ENCODE measurements around the gene HTN3. TPM values are rescaled to one million over a fixed set of nuclear protein-coding genes. Genes with fewer than 3 reads are reported as not detected.

The HTN3 gene
- total and polyA plus RNA-seq, 4 donors, result not detected

DNA sequence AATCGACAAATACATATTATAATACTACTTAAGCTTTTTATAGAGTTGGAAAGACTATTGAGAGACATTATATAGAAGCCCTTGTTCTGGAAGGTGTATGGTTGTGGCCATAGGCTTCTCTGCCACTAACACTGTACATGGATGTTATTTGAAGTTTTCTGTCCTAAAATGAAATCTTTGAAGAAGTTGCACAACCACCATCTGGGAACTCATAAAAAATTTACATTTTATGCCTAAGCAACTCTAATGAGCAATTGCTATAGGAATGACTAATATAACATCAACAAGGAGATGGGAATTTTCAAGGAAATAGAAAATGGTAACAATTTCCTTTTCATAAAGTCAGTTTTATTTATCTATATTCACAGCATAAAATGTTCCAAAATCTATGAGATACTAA is 29.4 kb downstream of the HTN3 start:
- intact Hi-C loops (cut with DNase I), result no loop called here
- DNase-seq, result no peak
- 71 to 92% methylated on average over 1 of the region's 1 CpG for WGBS, 2 donors
- no peak for ATAC-seq (ENCODE audit: low FRiP score)
- no peak overlapping the region for H3K4me3 ChIP-seq (ENCODE audit: low read length in 2 of 2)
- H3K9me3 ChIP-seq (ENCODE audit: control insufficient read depth, low read length), result peaks cover 2% of the 10 kb centered on the region
- H3K27ac ChIP-seq (ENCODE audit: low read depth in 1 of 2, low read length in 2 of 2), result no peak overlapping the region
- no peaks in the 10 kb centered on the region for H3K4me1 ChIP-seq (ENCODE audit: control insufficient read depth in 1 of 2, insufficient read depth in 2 of 2, low read length in 2 of 2)
- H3K36me3 ChIP-seq (ENCODE audit: control insufficient read depth in 1 of 2, insufficient read depth in 2 of 2, low read length in 1 of 2), result no peaks in the 10 kb centered on the region
- H3K27me3 ChIP-seq (ENCODE audit: control insufficient read depth in 1 of 2, insufficient read depth in 2 of 2, low read length in 1 of 2), result no peaks in the 10 kb centered on the region

DNA sequence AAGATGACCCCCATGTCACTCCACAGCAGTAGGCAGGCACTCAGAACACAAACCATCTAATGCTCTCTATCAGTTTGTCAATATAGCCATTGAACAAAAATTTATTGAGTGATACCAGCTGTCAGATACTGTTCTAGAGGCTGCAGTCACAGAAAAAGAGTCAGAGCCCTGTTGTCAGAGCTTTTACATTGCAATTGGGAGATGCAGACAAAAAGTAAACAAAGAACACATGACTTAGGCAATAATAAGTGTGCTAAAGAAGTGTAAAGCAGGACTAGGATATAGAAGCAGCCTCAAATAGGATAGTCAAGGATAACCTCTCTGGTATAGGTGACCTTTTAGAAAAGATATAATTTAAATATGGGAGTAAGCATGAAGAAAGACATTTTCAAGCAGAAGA is 30.9 kb downstream of the HTN3 start:
- H3K4me1 ChIP-seq (ENCODE audit: control insufficient read depth in 1 of 2, insufficient read depth in 2 of 2, low read length in 2 of 2), result no peaks in the 10 kb centered on the region
- H3K4me3 ChIP-seq (ENCODE audit: low read length in 2 of 2), result no peak overlapping the region
- ATAC-seq (ENCODE audit: low FRiP score), result no peak
- H3K27ac ChIP-seq (ENCODE audit: low read depth in 1 of 2, low read length in 2 of 2), result no peak overlapping the region
- peaks cover 2% of the 10 kb centered on the region for H3K9me3 ChIP-seq (ENCODE audit: control insufficient read depth, low read length)
- intact Hi-C loops (cut with DNase I), result no loop called here
- H3K27me3 ChIP-seq (ENCODE audit: control insufficient read depth in 1 of 2, insufficient read depth in 2 of 2, low read length in 1 of 2), result no peaks in the 10 kb centered on the region
- no peaks in the 10 kb centered on the region for H3K36me3 ChIP-seq (ENCODE audit: control insufficient read depth in 1 of 2, insufficient read depth in 2 of 2, low read length in 1 of 2)
- DNase-seq, result no peak

DNA sequence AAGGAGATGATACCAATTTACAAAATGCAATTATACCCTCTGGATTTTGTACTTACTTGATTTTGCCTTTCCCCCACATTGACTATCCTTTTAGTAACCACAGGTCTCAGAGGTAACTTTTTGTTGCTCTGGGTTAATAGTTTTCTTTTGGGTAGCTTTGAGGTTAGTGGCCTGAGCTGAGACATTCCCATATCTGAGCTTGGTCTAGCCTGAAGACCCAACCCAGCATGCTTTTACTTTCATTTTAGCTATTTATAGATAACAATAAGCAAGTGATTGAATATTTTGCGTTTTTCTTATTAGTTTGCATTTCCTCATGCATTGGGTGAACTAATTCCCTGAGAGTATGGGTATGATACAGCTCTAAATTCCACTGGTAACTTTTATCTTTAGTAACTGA is 33.7 kb downstream of the HTN3 start:
- ATAC-seq (ENCODE audit: low FRiP score) (no peak), DNase-seq (no peak)
- intact Hi-C loops (cut with DNase I), result no loop called here
- WGBS, 2 donors, result 64 to 71% methylated on average over 1 of the region's 1 CpG
- Histone ChIP-seq H3K27ac (ENCODE audit: low read depth in 1 of 2, low read length in 2 of 2) (no peak overlapping the region), H3K27me3 (ENCODE audit: control insufficient read depth in 1 of 2, insufficient read depth in 2 of 2, low read length in 1 of 2) (no peaks in the 10 kb centered on the region), H3K4me3 (ENCODE audit: low read length in 2 of 2) (no peak overlapping the region), H3K9me3 (ENCODE audit: control insufficient read depth, low read length) (peaks cover 2% of the 10 kb centered on the region), H3K36me3 (ENCODE audit: control insufficient read depth in 1 of 2, insufficient read depth in 2 of 2, low read length in 1 of 2) (no peaks in the 10 kb centered on the region), H3K4me1 (ENCODE audit: control insufficient read depth in 1 of 2, insufficient read depth in 2 of 2, low read length in 2 of 2) (no peaks in the 10 kb centered on the region)

DNA sequence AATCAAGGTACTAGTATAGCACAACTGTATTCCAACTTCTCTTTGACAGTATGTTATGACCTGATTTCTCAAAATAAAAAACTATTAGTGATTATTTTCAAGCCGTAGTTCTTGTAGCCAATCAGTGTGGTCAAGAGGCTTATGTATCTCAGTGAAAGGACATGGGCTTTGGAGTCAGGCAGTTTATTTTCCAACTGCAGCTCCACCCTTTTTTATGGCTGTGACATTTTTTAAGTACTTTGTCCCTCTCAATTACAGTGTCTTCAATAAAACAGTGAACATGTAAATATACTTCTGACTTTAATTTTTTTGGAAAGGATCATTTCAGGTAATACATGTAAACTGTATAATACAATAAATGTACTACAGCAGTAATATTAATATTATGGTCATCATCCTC is 51.9 kb downstream of the HTN3 start:
- H3K36me3 ChIP-seq (ENCODE audit: control insufficient read depth in 1 of 2, insufficient read depth in 2 of 2, low read length in 1 of 2), result no peaks in the 10 kb centered on the region
- 69 to 78% methylated on average over 1 of the region's 1 CpG for WGBS, 2 donors
- DNase-seq, result no peak
- intact Hi-C loops (cut with DNase I), result no loop called here
- H3K4me1 ChIP-seq (ENCODE audit: control insufficient read depth in 1 of 2, insufficient read depth in 2 of 2, low read length in 2 of 2), result no peaks in the 10 kb centered on the region
- no peak for ATAC-seq (ENCODE audit: low FRiP score)
- no peaks in the 10 kb centered on the region for H3K9me3 ChIP-seq (ENCODE audit: control insufficient read depth, low read length)
- no peak overlapping the region for H3K27ac ChIP-seq (ENCODE audit: low read depth in 1 of 2, low read length in 2 of 2)
- H3K4me3 ChIP-seq (ENCODE audit: low read length in 2 of 2), result no peak overlapping the region
- H3K27me3 ChIP-seq (ENCODE audit: control insufficient read depth in 1 of 2, insufficient read depth in 2 of 2, low read length in 1 of 2), result no peaks in the 10 kb centered on the region

Other genes with a start within 250 kb of the HTN3 start
- gene SULT1E1, start 168.3 kb upstream of the HTN3 start, total RNA-seq, result not detected
- gene SULT1E1, start 168.3 kb upstream of the HTN3 start, polyA plus RNA-seq, result 1 to 10 TPM in 1 of 2 donors, not detected in 1; 5.5 TPM
- gene CSN1S1, start 97.4 kb upstream of the HTN3 start, total RNA-seq, result 1 to 10 TPM in 1 of 2 donors, not detected in 1; 2.1 TPM
- not detected for gene CSN1S1, start 97.4 kb upstream of the HTN3 start, polyA plus RNA-seq
- not detected for gene CSN2, start 62.7 kb upstream of the HTN3 start, total RNA-seq
- not detected for gene CSN2, start 62.7 kb upstream of the HTN3 start, polyA plus RNA-seq
- gene STATH, start 32.5 kb upstream of the HTN3 start, total RNA-seq, result not detected
- gene STATH, start 32.5 kb upstream of the HTN3 start, polyA plus RNA-seq, result not detected
- gene HTN1, start 22.0 kb downstream of the HTN3 start, total RNA-seq, result not detected
- gene HTN1, start 22.0 kb downstream of the HTN3 start, polyA plus RNA-seq, result not detected
- gene PRR27, start 125.8 kb downstream of the HTN3 start, total RNA-seq, result not detected
- gene PRR27, start 125.8 kb downstream of the HTN3 start, polyA plus RNA-seq, result not detected
- gene ODAM, start 167.3 kb downstream of the HTN3 start, total RNA-seq, result not detected
- gene ODAM, start 167.3 kb downstream of the HTN3 start, polyA plus RNA-seq, result not detected
- not detected for gene FDCSP, start 197.7 kb downstream of the HTN3 start, total RNA-seq
- not detected for gene FDCSP, start 197.7 kb downstream of the HTN3 start, polyA plus RNA-seq
- gene CSN3, start 214.1 kb downstream of the HTN3 start, total RNA-seq, result not detected
- gene CSN3, start 214.1 kb downstream of the HTN3 start, polyA plus RNA-seq, result not detected

Measured in aorta (tissue), 5 donors.